Aorta (tissue), 5 donors: ENCODE results near the gene BPIFB2. TPM values are rescaled to one million over a fixed set of nuclear protein-coding genes. Genes with fewer than 3 reads are reported as not detected.

Experiments
- ATAC-seq: fragments of 200-7000 bp; cut with Tn5 transposase; one replicate; pipeline ENCODE4 v1.9.1; 2022; ENCODE audit warnings: moderate library complexity; ENCODE audit not compliant: low FRiP score
- DNase-seq, 2 donors: peaks; one replicate each; pipeline ENCODE4 v3.0.0-alpha.2; 2020
- H3K27ac ChIP-seq, 2 donors: one replicate each; pipeline ENCODE4 v1.5.1; 2013; ENCODE audit warnings: low read length in 2 of 2, mild to moderate bottlenecking in 2 of 2, moderate library complexity in 2 of 2, control low read depth in 1 of 2, inconsistent platforms in 1 of 2, low read depth in 1 of 2
- H3K27me3 ChIP-seq, 2 donors: one replicate each; pipeline ENCODE4 v1.6.1; 2013; ENCODE audit warnings: control low read depth in 1 of 2, low read length in 1 of 2, mild to moderate bottlenecking in 1 of 2, moderate library complexity in 1 of 2; ENCODE audit not compliant: insufficient read depth in 2 of 2, control insufficient read depth in 1 of 2
- H3K36me3 ChIP-seq, 2 donors: one replicate each; pipeline ENCODE4 v1.6.1; 2013; ENCODE audit warnings: control low read depth in 1 of 2, low read length in 1 of 2, mild to moderate bottlenecking in 1 of 2; ENCODE audit not compliant: insufficient read depth in 2 of 2, control insufficient read depth in 1 of 2
- H3K4me1 ChIP-seq, 2 donors: one replicate each; pipeline ENCODE4 v1.6.1; 2013; ENCODE audit warnings: low read length in 2 of 2, control low read depth in 1 of 2, mild to moderate bottlenecking in 1 of 2, moderate library complexity in 1 of 2; ENCODE audit not compliant: insufficient read depth in 2 of 2, control insufficient read depth in 1 of 2
- H3K4me3 ChIP-seq, 2 donors: one replicate each; pipeline ENCODE4 v1.5.1; 2013; ENCODE audit warnings: low read length in 2 of 2, control low read depth in 1 of 2, mild to moderate bottlenecking in 1 of 2
- H3K9me3 ChIP-seq: one replicate; pipeline ENCODE4 v1.6.1; 2013; ENCODE audit warnings: mild to moderate bottlenecking, low read length; ENCODE audit not compliant: control insufficient read depth
- WGBS, 2 donors: extraction: QIAGEN DNeasy Blood & Tissue Kit; methylation state at CpG; one replicate each; pipeline ENCODE4 v1.1.7; 2013; 5-methylcytosine and 5-hydroxymethylcytosine counted together
- intact Hi-C, 2 donors: fragments of 100-400 bp; cut with DNase I; formaldehyde crosslinking; loops; one replicate each; pipeline versions ENCODE4 v1.14.2 to v1.15.0; 2022
- polyA plus RNA-seq, 2 donors: library from polyadenylated mRNA; stranded (reverse); fragments of 200-250 nt; gene quantifications; one replicate each; pipeline ENCODE4 v1.2.3, GENCODE V29; 2013
- total RNA-seq, 2 donors: library from RNA; stranded (reverse); fragmentation: NEBNext Ultra II Directional; extraction: Animal tissue kit (Norgen Biotek cat#: 25700); gene quantifications; one replicate each; pipeline ENCODE4 v1.2.1, GENCODE V29; 2021
- donor health status: healthy with polysubstance abuse.
- donor health status: Bipolar disorder and iron deficiency.
- donor health status: DM: no; HTN: no; CAD: no.
- donor health status: DM: no; HTN: no; CAD: no.
- donor health status: DM: yes; HTN: yes; CAD: no.

Gene BPIFB2
- total and polyA plus RNA-seq, 4 donors: not detected

DNA sequence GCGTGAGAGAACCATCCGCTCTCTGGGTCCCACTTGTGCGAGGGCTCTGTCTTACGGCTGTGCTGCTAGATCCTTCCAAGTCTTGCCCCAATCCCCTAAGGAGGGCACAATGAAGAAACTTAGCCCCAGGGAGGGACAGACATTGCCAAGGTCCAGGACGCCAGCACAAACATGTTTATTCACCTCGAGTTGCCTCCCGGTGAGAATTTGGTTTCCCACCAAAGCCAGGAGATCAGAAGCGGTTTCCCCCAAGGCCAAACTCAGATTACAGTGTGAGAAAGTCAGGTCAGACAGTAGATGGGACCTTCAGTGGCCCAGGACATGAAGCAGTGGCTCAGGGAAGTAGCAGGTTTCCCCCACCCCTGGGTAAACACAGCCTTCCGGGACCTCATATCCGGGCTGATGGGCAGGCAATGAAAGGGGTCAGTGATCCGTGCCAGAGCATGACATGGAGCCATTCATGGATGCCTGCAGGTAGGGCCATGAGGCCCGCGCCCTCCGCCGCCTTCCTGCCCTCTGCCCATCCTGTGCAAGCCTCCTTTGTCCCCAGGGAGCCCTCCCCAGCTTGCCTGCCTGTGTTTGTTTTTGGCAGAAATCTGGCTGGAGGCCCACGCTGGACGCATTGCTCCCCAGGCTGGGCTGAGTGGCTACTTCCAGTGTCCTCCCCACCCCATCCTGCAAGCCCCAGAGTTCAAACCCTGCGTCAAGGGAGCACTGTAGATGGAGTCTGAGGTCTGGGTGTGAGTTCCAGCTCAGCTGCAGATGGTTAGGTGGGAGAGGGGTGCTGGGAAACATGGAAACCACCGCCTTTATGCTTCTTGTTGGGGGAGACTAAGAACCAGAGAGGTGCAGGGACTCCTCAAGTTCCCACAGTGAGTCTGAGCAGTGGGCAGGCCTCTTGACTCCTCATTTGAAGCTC is 2.0 kb downstream of the BPIFB2 start:
- WGBS, 2 donors: 29 to 35% methylated on average over 19 of the region's 19 CpGs
- no peak for DNase-seq
- no peaks in the 10 kb centered on the region for H3K36me3 ChIP-seq
- no peaks in the 10 kb centered on the region for H3K27me3 ChIP-seq
- intact Hi-C loops: no loop called here
- H3K4me1 ChIP-seq: no peaks in the 10 kb centered on the region
- H3K9me3 ChIP-seq: no peaks in the 10 kb centered on the region
- no peak for ATAC-seq
- H3K4me3 ChIP-seq: no peak overlapping the region
- H3K27ac ChIP-seq: no peak overlapping the region

DNA sequence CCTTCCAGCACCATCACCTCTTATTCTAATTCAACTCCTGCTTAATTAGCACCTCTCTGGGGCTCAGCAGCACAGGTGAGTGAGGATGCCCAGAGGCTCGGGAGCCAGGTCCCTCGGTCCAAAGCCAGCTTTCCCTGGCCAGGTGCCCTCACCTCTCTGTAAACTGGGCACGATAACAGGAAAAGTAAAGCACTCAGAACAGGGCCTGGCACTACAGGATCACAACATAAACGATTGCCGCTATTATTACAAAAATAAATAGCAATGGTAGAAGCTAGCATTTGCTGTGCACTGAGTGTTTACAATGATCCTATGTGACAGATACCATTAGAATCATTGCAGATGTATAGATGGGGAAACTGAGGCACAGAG is 2.6 kb downstream of the BPIFB2 start:
- H3K4me1 ChIP-seq: no peaks in the 10 kb centered on the region
- DNase-seq (no peak), ATAC-seq (no peak)
- intact Hi-C loops: no loop called here
- H3K27me3 ChIP-seq: no peaks in the 10 kb centered on the region
- H3K27ac ChIP-seq: no peak overlapping the region
- no peaks in the 10 kb centered on the region for H3K36me3 ChIP-seq
- no peaks in the 10 kb centered on the region for H3K9me3 ChIP-seq
- 69 to 71% methylated on average over 5 of the region's 5 CpGs for whole genome bisulfite sequencing, 2 donors
- H3K4me3 ChIP-seq: no peak overlapping the region

DNA sequence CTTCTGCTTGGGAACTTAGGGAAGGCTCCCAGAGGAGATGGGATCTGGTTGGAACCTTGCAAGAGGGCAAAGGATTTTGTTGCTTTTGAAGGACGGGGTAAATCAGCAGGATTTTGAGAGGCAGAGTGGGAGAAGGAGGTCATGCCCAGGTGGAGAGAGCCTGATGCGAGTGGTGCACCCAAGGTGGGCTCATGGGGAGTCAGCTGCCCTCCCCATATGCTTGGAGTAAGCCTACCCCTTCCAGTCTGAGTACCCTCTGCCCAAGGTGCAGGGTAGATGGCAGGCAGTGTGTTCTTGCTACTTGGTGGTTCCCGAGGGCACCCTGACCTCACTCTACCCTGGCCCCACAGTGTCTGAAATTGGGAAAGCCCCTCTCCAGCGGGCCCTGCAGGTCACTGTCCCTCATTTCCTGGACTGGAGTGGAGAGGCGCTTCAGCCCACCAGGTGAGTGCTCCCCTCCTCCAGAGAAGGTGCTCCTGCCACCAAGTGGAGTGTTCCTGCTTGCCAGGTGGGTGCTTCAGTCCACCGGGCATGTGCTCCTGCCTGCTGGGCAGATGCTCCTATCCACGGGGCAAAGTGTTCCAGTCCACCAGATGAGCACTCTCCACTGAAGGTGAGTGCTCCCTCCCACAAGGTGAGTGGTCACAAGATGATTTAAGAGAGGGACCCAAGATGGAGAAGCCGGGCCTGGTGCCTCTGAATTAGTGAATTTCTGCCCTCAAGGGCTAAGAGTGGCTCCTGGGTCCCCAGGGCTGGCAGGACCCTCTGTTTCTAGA is 3.4 kb downstream of the BPIFB2 start:
- H3K36me3 ChIP-seq: no peaks in the 10 kb centered on the region
- intact Hi-C loops: no loop called here
- H3K4me1 ChIP-seq: no peaks in the 10 kb centered on the region
- H3K9me3 ChIP-seq: no peaks in the 10 kb centered on the region
- 81% methylated on average over 8 of the region's 8 CpGs for WGBS, 2 donors
- H3K27me3 ChIP-seq: no peaks in the 10 kb centered on the region
- DNase-seq (no peak), ATAC-seq (no peak)
- H3K27ac ChIP-seq: no peak overlapping the region
- H3K4me3 ChIP-seq: no peak overlapping the region

DNA sequence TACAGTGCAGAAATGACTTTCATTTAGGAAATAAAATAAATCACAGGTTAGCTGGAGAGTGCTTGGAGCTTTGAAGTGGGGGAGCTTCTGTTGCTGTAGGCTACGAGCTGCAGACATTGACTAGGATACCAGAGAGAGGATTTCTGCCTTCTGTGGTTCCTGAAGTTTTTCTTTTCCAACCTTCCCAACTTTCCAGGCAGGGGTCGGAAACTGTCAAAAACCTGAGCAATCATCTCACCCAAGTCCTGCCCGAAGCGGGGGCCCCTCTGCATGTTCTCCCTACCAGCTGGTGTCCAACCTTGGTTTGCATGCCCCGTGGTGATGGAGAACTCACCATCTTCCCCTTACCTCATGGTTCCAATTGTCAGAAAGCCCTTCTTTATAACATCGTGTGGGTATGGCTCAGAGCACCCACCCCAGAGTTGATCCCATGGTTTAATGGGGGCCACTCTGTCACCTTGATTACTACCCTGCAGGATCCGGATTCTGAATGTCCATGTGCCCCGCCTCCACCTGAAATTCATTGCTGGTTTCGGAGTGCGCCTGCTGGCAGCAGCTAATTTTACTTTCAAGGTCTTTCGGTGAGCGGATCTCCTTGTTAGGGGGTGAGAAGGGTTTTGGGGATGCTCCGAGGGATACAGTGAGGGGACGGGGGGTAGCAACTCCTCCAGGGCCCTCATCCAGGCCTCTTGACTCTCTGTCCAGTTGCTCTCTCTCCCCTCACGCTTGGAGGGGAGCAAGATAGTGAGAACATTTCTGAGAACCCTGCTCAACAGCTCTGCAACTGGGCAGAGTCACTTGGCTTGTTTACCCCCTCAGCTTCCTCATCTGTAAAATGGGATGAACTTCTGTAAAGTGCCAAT is 5.1 kb downstream of the BPIFB2 start:
- intact Hi-C loops: no loop called here
- H3K36me3 ChIP-seq: no peaks in the 10 kb centered on the region
- ATAC-seq (no peak), DNase-seq (no peak)
- no peaks in the 10 kb centered on the region for H3K27me3 ChIP-seq
- H3K4me3 ChIP-seq: no peak overlapping the region
- no peak overlapping the region for H3K27ac ChIP-seq
- 77% methylated on average over 15 of the region's 15 CpGs for WGBS, 2 donors
- no peaks in the 10 kb centered on the region for H3K9me3 ChIP-seq
- H3K4me1 ChIP-seq: no peaks in the 10 kb centered on the region

DNA sequence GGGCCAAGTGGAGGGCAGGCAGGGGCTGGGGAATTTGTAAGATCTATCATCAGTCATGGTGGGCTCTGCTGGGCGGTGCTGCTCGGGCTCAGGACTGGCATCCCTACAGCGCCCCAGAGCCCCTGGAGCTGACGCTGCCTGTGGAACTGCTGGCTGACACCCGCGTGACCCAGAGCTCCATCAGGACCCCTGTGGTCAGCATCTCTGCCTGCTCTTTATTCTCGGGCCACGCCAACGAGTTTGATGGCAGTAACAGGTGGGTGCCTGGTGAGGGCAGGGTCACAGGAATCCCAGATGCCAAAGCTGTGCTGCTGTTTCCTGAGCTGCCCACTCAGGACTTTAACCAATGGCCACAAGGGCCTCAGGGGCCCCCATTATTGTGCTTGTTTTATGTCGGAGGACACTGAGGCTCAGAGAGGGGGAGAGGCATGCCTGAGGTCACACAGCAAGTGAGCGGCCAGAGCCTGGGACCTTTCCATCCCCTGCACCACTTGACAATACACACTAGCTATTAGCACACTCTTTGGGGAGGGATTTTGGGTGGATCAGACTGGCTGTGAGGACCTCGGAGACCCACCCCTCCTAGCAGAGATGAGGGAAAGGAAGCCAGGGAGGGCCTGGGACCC is 6.3 kb downstream of the BPIFB2 start:
- DNase-seq (no peak), ATAC-seq (no peak)
- Histone ChIP-seq H3K36me3 (no peaks in the 10 kb centered on the region), H3K27me3 (no peaks in the 10 kb centered on the region), H3K4me3 (no peak overlapping the region), H3K4me1 (no peaks in the 10 kb centered on the region), H3K27ac (no peak overlapping the region), H3K9me3 (no peaks in the 10 kb centered on the region)
- 63 to 65% methylated on average over 12 of the region's 12 CpGs for WGBS, 2 donors
- intact Hi-C loops: no loop called here

DNA sequence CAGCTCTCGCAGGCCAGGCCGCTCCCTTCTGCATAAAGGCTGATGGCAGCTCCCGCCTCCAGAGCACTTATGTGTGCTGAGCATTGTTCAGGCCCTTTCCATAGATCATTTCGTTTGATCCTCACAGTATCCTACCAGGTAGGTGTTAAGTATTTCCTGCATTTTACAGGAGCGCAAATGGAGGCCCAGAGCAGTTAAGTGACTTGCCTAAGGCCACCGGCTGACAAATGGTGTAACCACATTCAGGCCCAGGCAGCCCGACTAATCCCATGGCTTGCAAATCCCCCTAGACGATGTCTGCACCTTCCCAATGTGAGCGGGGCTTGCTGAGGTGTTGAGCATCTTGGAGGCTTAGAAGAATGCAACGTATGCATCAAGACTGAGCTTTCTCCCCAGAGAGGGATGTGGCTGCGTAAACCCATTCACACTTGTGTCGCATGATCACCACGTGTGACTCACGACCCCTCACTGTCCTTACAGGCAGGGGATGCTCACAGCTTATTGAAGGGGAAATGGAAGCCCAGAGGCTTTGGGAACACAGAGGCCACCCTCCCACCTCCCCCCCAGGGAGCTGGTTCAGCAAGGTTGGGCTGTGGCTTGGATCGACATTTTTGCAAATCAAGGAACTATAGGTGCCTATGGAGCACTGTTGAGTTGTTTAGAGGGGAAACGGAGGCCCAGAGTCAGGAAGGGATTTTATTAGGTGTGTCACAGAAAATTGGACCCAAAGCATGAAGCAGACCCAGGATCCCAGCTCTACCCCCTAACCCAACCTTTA is 7.0 kb downstream of the BPIFB2 start:
- intact Hi-C loops: no loop called here
- Histone ChIP-seq H3K36me3 (no peaks in the 10 kb centered on the region), H3K9me3 (no peaks in the 10 kb centered on the region), H3K4me3 (no peak overlapping the region), H3K27ac (no peak overlapping the region), H3K4me1 (no peaks in the 10 kb centered on the region), H3K27me3 (no peaks in the 10 kb centered on the region)
- 37 to 41% methylated on average over 16 of the region's 16 CpGs for WGBS, 2 donors
- ATAC-seq: no peak
- DNase-seq: no peak

DNA sequence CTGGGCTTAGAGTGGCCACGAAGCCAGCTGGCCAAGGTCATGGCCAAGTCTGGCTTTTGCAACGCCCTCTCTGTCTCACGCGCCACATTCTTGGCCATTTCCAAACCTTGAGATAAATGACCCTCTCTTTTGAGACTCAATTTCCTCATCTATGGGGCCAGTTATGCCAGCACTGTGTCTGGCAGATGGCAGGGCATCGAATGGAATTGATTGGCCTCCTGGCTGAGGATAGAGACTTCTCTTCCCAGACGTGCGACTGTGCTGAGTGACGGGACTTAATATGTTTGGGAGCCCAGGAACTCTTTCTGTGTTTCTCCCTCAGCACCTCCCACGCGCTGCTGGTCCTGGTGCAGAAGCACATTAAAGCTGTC is 7.6 kb downstream of the BPIFB2 start:
- intact Hi-C loops: no loop called here
- ATAC-seq (no peak), DNase-seq (no peak)
- no peaks in the 10 kb centered on the region for H3K4me1 ChIP-seq
- H3K9me3 ChIP-seq: no peaks in the 10 kb centered on the region
- H3K4me3 ChIP-seq: no peak overlapping the region
- no peaks in the 10 kb centered on the region for H3K36me3 ChIP-seq
- no peaks in the 10 kb centered on the region for H3K27me3 ChIP-seq
- no peak overlapping the region for H3K27ac ChIP-seq
- 57 to 58% methylated on average over 10 of the region's 10 CpGs for WGBS, 2 donors
